Measurements from ENCODE around the gene ARSB.

DNA sequence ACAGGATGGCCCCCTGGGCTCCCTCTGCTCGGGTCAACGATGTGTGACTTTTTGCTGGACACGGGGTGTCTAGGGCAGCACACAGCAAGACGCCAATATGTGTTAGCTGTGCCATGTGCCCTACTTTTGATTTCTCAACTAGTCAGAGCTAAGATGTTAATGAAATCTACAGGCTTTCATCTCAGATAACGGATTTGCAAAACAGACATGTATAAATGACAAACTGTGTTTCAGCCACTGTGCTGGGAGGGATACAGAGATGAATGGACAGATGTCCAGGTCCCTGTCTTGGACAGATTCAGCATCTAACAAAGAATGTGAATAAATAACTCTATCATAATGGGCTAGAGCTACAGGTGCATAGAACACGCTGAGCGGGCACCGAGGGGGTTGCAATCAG, 176.3 kb downstream of the ARSB start:
- TF ChIP-seq, protein P1, sequence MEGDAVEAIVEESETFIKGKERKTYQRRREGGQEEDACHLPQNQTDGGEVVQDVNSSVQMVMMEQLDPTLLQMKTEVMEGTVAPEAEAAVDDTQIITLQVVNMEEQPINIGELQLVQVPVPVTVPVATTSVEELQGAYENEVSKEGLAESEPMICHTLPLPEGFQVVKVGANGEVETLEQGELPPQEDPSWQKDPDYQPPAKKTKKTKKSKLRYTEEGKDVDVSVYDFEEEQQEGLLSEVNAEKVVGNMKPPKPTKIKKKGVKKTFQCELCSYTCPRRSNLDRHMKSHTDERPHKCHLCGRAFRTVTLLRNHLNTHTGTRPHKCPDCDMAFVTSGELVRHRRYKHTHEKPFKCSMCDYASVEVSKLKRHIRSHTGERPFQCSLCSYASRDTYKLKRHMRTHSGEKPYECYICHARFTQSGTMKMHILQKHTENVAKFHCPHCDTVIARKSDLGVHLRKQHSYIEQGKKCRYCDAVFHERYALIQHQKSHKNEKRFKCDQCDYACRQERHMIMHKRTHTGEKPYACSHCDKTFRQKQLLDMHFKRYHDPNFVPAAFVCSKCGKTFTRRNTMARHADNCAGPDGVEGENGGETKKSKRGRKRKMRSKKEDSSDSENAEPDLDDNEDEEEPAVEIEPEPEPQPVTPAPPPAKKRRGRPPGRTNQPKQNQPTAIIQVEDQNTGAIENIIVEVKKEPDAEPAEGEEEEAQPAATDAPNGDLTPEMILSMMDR (conservative IDR thresholded peaks at IDR 0.05; ENCODE audit: low read length), result no peak
- TF ChIP-seq EZH2phosphoT487 (IDR thresholded peaks at IDR 0.05; ENCODE audit: borderline replicate concordance, low read depth, low read length), result no peak

Measured in OCI-LY7 (cell line).